GM12891 (cell line): ENCODE results near the gene FGFR1OP2.

Experiments
- POLR2A ChIP-seq: IDR thresholded peaks from 2 replicates; pipeline ENCODE4 v1.6.1; 2011; ENCODE audit warnings: low read depth, low read length, control low read depth
- POLR2AphosphoS5 ChIP-seq: IDR thresholded peaks from 2 replicates; pipeline ENCODE4 v1.6.1; 2011; ENCODE audit warnings: low read depth, low read length, control low read depth
- TAF1 ChIP-seq: IDR thresholded peaks from 2 replicates; pipeline ENCODE4 v1.6.1; 2011; ENCODE audit warnings: low read depth, low read length, control low read depth

DNA sequence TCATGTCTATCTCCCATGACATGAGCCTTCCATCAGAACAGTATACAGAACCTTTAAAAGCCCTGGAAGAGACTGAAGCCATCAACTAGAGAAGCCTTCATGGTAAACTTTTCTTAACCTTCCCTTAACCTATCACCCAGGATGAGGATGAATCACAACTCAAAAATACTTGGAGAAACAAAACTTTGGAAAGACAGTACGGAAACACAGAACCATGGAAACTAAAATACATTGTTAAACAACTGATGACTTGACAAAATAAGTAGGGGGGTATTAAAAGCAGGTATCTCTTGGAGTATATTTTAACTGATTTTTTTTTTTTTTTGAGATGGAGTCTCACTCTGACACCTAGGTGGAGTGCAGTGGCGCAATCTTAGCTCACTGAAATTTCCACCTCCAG, 67.2 kb downstream of the FGFR1OP2 start:
- TF ChIP-seq TAF1 = no peak
- no peak for TF ChIP-seq POLR2A
- no peak for TF ChIP-seq POLR2AphosphoS5
